HepG2 (cell line): ENCODE data around the gene IQGAP2. TPM values are rescaled to one million over a fixed set of nuclear protein-coding genes. Genes with fewer than 3 reads are reported as not detected.

Experiments used
- CENPBD1 ChIP-seq: sonication (generic); formaldehyde crosslinking; IDR thresholded peaks from 2 replicates; pipeline ENCODE4 v1.8.0; 2022; ENCODE audit warnings: missing genetic modification reagents, low read depth, mild to moderate bottlenecking, borderline replicate concordance
- DNMT1 ChIP-seq: sonication (generic); formaldehyde crosslinking; IDR thresholded peaks from 2 replicates; pipeline ENCODE4 v1.5.1; 2020; ENCODE audit warnings: mild to moderate bottlenecking, missing genetic modification reagents
- E2F2 ChIP-seq: sonication (generic); formaldehyde crosslinking; IDR thresholded peaks from 2 replicates; pipeline ENCODE4 v1.4.0; 2020; ENCODE audit warnings: missing genetic modification reagents, borderline replicate concordance
- EP300 ChIP-seq, 3 experiments: sonication (generic) in 1 of 3; formaldehyde crosslinking in 1 of 3; IDR thresholded peaks; 2 replicates each; pipeline versions ENCODE4 v1.5.1 to v1.6.1; 2011 to 2020; ENCODE audit warnings: low read depth in 2 of 3, low read length in 2 of 3, borderline replicate concordance in 1 of 3, improper control_type of control experiment in 1 of 3, mild to moderate bottlenecking in 1 of 3, missing genetic modification reagents in 1 of 3, moderate library complexity in 1 of 3
- HOXA9 ChIP-seq: sonication (generic); formaldehyde crosslinking; IDR thresholded peaks from 2 replicates; pipeline ENCODE4 v1.8.1; 2022; ENCODE audit warnings: missing genetic modification reagents, mild to moderate bottlenecking, moderate library complexity, borderline replicate concordance
- MAFF ChIP-seq: IDR thresholded peaks from 2 replicates; pipeline ENCODE4 v1.6.1; 2011; ENCODE audit warnings: low read depth, low read length, improper control_type of control experiment
- REST ChIP-seq, 2 experiments: IDR thresholded peaks; 2 replicates each; pipeline ENCODE4 v1.6.1; 2011 to 2012; ENCODE audit warnings: low read length in 2 of 2, borderline replicate concordance in 1 of 2, low read depth in 1 of 2, mild to moderate bottlenecking in 1 of 2, moderate library complexity in 1 of 2
- SMAD9 ChIP-seq: sonication (generic); formaldehyde crosslinking; IDR thresholded peaks from 2 replicates; pipeline ENCODE4 v1.5.1; 2020; ENCODE audit warnings: mild to moderate bottlenecking, missing genetic modification reagents
- TBX2 ChIP-seq: sonication (generic); formaldehyde crosslinking; IDR thresholded peaks from 2 replicates; pipeline ENCODE4 v1.5.0; 2020; ENCODE audit warnings: missing genetic modification reagents, mild to moderate bottlenecking, borderline replicate concordance
- TRIM24 ChIP-seq: sonication (generic); formaldehyde crosslinking; IDR thresholded peaks from 2 replicates; pipeline ENCODE4 v1.8.0; 2022; ENCODE audit warnings: mild to moderate bottlenecking, missing genetic modification reagents
- ZKSCAN8 ChIP-seq: IDR thresholded peaks from 2 replicates; pipeline ENCODE4 v1.6.1; 2016; ENCODE audit warnings: borderline replicate concordance, missing genetic modification reagents, missing compliant biosample characterization
- ZNF235 ChIP-seq: sonication (generic); formaldehyde crosslinking; IDR thresholded peaks from 2 replicates; pipeline ENCODE4 v1.8.1; 2023; ENCODE audit warnings: mild to moderate bottlenecking, missing genetic modification reagents, borderline replicate concordance
- ZNF674 ChIP-seq: sonication (generic); formaldehyde crosslinking; IDR thresholded peaks from 2 replicates; pipeline ENCODE4 v1.5.0; 2020; ENCODE audit warnings: low read depth, mild to moderate bottlenecking, missing genetic modification reagents
- ZNF766 ChIP-seq: sonication (generic); formaldehyde crosslinking; IDR thresholded peaks from 2 replicates; pipeline ENCODE4 v1.5.0; 2020; ENCODE audit warnings: missing genetic modification reagents, borderline replicate concordance
- ZNF780A ChIP-seq: sonication (generic); formaldehyde crosslinking; IDR thresholded peaks from 2 replicates; pipeline ENCODE4 v1.8.0; 2022; ENCODE audit warnings: mild to moderate bottlenecking, missing genetic modification reagents, moderate library complexity
- polyA plus RNA-seq, 8 experiments: library from polyadenylated mRNA; depleted of rRNA in 3 of 8; stranded (reverse) in 7 of 8; unstranded in 1 of 8; fragments of >200 nt; fragmentation: Illumina TruSeq in 4 of 8; extraction: Trizol in 4 of 8; gene quantifications; 2 replicates each; pipeline versions ENCODE4 v1.2.1 to v1.2.3, GENCODE V29; 2011 to 2016; ENCODE audit warnings: low read depth in 4 of 8, missing spikeins in 1 of 8, mixed read lengths in 1 of 8; ENCODE audit not compliant: insufficient read depth in 1 of 8
- total RNA-seq, 5 experiments: library from RNA; depleted of rRNA; stranded (reverse); fragments of >200 nt; fragmentation: Illumina TruSeq; extraction: Trizol; gene quantifications; 2 replicates each; pipeline ENCODE4 v1.2.3, GENCODE V29; 2016; ENCODE audit warnings: low read depth in 1 of 5
- TF ChIP-seq, protein P1 (sequence below): sonication (generic); formaldehyde crosslinking; IDR thresholded peaks from 2 replicates; pipeline ENCODE4 v1.5.1; 2020; ENCODE audit warnings: missing genetic modification reagents, mild to moderate bottlenecking, borderline replicate concordance
- TF ChIP-seq, protein P2 (sequence below): sonication (generic); formaldehyde crosslinking; IDR thresholded peaks from 2 replicates; pipeline ENCODE4 v1.4.0; 2020; ENCODE audit warnings: low read depth, mild to moderate bottlenecking, missing genetic modification reagents

Gene IQGAP2
- total and polyA plus RNA-seq, 2 of the 13 experiments (the other 11 are each of a cell fraction or from before 2014, with no cell fraction given) = 35.2 to 83.3 TPM

- TF ChIP-seq, protein P1, sequence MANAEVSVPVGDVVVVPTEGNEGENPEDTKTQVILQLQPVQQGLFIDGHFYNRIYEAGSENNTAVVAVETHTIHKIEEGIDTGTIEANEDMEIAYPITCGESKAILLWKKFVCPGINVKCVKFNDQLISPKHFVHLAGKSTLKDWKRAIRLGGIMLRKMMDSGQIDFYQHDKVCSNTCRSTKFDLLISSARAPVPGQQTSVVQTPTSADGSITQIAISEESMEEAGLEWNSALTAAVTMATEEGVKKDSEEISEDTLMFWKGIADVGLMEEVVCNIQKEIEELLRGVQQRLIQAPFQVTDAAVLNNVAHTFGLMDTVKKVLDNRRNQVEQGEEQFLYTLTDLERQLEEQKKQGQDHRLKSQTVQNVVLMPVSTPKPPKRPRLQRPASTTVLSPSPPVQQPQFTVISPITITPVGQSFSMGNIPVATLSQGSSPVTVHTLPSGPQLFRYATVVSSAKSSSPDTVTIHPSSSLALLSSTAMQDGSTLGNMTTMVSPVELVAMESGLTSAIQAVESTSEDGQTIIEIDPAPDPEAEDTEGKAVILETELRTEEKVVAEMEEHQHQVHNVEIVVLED (CRISPR knock-in tag) = 0 out of 2 replicates have a peak, but pooled peaks have one; percentile 34
- TF ChIP-seq ZNF235 (CRISPR knock-in tag) (no peak), CENPBD1 (no peak), ZKSCAN8 (CRISPR knock-in tag) (no peak), ZNF674 (peak; percentile 24; the same call in 1 of the 2 replicates), TRIM24 (CRISPR knock-in tag) (no peak), MAFF (no peak), DNMT1 (CRISPR knock-in tag) (0 out of 2 replicates have a peak, but pooled peaks have one; percentile 26), SMAD9 (no peak), EP300 (IDR thresholded peaks at IDR 0.05; ENCODE audit: low read depth in 2 of 2, low read length in 2 of 2) (no peak), EP300 (CRISPR knock-in tag; IDR thresholded peaks at IDR 0.05; ENCODE audit: borderline replicate concordance) (no peak), ZNF780A (no peak), HOXA9 (CRISPR knock-in tag) (peak; percentile 41; the same call in 1 of the 2 replicates), REST (IDR thresholded peaks at IDR 0.05; ENCODE audit: borderline replicate concordance in 1 of 2, low read depth in 1 of 2, low read length in 2 of 2) (no peak; a peak in 1 of 4 replicates), ZNF766 (no peak), E2F2 (CRISPR knock-in tag) (no peak), TBX2 (CRISPR knock-in tag) (0 out of 2 replicates have a peak, but pooled peaks have one; percentile 20)
- TF ChIP-seq, protein P2, sequence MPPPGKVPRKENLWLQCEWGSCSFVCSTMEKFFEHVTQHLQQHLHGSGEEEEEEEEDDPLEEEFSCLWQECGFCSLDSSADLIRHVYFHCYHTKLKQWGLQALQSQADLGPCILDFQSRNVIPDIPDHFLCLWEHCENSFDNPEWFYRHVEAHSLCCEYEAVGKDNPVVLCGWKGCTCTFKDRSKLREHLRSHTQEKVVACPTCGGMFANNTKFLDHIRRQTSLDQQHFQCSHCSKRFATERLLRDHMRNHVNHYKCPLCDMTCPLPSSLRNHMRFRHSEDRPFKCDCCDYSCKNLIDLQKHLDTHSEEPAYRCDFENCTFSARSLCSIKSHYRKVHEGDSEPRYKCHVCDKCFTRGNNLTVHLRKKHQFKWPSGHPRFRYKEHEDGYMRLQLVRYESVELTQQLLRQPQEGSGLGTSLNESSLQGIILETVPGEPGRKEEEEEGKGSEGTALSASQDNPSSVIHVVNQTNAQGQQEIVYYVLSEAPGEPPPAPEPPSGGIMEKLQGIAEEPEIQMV (CRISPR knock-in tag) = 0 out of 2 replicates have a peak, but pooled peaks have one; percentile 31
Observed at GRCh38 chr5:76715736-76716455, 312.8 kb downstream of the IQGAP2 start, which contains the start of gene F2R (continued).
